Vagina (tissue), 2 donors: Measurements from ENCODE around the gene SLC22A2. TPM values are rescaled to one million over a fixed set of nuclear protein-coding genes. Genes with fewer than 3 reads are reported as not detected.

Experiments
- DNase-seq, 2 donors: peaks; one replicate each; pipeline ENCODE4 v3.0.0-alpha.2; 2017; ENCODE audit errors: extremely low spot score in 2 of 2
- H3K27ac ChIP-seq: fragments of 200-600 bp; sonication (generic); one replicate; pipeline ENCODE4 v1.5.1; 2019
- H3K27me3 ChIP-seq: fragments of 200-600 bp; sonication (generic); one replicate; pipeline ENCODE4 v1.5.1; 2019
- H3K36me3 ChIP-seq, 2 donors: fragments of 200-600 bp; sonication (generic); one replicate each; pipeline ENCODE4 v1.5.1; 2017 to 2019
- H3K4me1 ChIP-seq: fragments of 200-600 bp; sonication (generic); one replicate; pipeline ENCODE4 v1.5.1; 2019
- H3K4me3 ChIP-seq, 2 donors: fragments of 200-600 bp; sonication (generic); 1 replicate in 1 of 2; 2 replicates in 1 of 2; pipeline ENCODE4 v1.5.1; 2016 to 2019
- H3K9me3 ChIP-seq: fragments of 200-600 bp; sonication (generic); one replicate; pipeline ENCODE4 v1.5.1; 2019
- POLR2A ChIP-seq, 2 donors: fragments of 450-650 bp; IDR thresholded peaks; one replicate each; pipeline ENCODE4 v1.6.1; 2017; ENCODE audit warnings: antibody characterized with exemption in 2 of 2, mild to moderate bottlenecking in 2 of 2, moderate library complexity in 2 of 2
- POLR2AphosphoS5 ChIP-seq, 2 donors: sonication (generic); formaldehyde crosslinking; IDR thresholded peaks; one replicate each; pipeline ENCODE4 v1.9.0; 2017; ENCODE audit warnings: antibody characterized with exemption in 2 of 2, mild to moderate bottlenecking in 2 of 2, low read depth in 1 of 2; ENCODE audit not compliant: insufficient read depth in 1 of 2
- intact Hi-C: fragments of 100-400 bp; cut with DNase I; formaldehyde crosslinking; loops from one replicate; pipeline ENCODE4 v1.15.1; 2023
- total RNA-seq: library from RNA; depleted of rRNA; stranded (reverse); fragments of >200 nt; gene quantifications from one replicate; pipeline ENCODE4 v1.2.3, GENCODE V29; 2016
- TF ChIP-seq, protein P1 (sequence below), 3 experiments: fragments of 450-650 bp in 2 of 3; fragments of 200-600 bp in 1 of 3; sonication (generic) in 1 of 3; IDR thresholded peaks; one replicate each; pipeline ENCODE4 v1.5.1; 2017 to 2019; ENCODE audit warnings: antibody characterized with exemption in 3 of 3, mild to moderate bottlenecking in 2 of 3, moderate library complexity in 2 of 3

Gene SLC22A2
- total RNA-seq, 1 donor from 2014 or later, result not detected

DNA sequence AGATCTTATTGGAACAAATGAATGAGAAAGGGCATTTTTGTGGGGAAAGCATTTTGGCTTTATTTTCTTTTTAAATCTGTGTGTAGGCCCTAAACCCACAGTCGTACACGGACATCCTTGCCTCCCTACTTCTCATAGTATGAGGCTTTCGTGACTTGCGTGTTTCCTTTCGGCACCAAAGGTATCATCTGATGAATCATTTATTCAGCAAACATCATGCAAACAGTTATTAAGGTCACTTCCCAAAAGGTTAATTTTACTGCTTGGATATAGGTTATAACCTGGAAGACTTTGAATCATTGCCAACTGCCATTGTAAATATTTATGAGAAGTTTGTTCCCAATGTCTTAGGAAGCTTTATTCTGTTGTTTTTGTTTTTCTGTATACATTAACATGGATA lies 15.1 kb upstream of the SLC22A2 start:
- intact Hi-C loops, result no loop called here
- Histone ChIP-seq H3K4me1 (no peaks in the 10 kb centered on the region), H3K36me3 (no peaks in the 10 kb centered on the region), H3K27ac (no peak overlapping the region), H3K4me3 (no peak overlapping the region), H3K9me3 (no peaks in the 10 kb centered on the region), H3K27me3 (no peaks in the 10 kb centered on the region)
- TF ChIP-seq POLR2A (IDR thresholded peaks at IDR 0.05) (no peak), POLR2AphosphoS5 (IDR thresholded peaks at IDR 0.05; ENCODE audit: insufficient read depth in 1 of 2, low read depth in 1 of 2) (no peak)
- TF ChIP-seq, protein P1, sequence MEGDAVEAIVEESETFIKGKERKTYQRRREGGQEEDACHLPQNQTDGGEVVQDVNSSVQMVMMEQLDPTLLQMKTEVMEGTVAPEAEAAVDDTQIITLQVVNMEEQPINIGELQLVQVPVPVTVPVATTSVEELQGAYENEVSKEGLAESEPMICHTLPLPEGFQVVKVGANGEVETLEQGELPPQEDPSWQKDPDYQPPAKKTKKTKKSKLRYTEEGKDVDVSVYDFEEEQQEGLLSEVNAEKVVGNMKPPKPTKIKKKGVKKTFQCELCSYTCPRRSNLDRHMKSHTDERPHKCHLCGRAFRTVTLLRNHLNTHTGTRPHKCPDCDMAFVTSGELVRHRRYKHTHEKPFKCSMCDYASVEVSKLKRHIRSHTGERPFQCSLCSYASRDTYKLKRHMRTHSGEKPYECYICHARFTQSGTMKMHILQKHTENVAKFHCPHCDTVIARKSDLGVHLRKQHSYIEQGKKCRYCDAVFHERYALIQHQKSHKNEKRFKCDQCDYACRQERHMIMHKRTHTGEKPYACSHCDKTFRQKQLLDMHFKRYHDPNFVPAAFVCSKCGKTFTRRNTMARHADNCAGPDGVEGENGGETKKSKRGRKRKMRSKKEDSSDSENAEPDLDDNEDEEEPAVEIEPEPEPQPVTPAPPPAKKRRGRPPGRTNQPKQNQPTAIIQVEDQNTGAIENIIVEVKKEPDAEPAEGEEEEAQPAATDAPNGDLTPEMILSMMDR (IDR thresholded peaks at IDR 0.05), result no peak
- DNase-seq, result no peak

DNA sequence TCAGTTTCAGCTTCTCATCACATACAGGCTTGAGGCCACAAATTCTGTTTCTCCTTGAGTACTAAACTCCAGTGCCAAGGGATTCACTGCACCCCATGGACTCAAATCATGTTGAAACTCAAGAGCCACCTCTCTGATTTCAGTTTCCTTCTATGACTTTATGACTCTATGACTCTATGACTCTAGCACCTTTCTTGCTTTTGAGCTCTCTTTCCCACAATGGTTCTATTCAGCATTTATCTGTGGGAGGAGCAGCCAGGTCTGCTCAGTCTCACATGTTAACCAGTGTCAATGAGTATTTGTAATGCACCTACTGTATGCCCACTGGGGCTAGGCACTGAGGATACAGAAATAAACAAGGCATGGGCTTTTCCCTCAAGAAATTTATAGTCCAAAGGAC lies 14.6 kb upstream of the SLC22A2 start:
- DNase-seq, result no peak
- H3K9me3 ChIP-seq, result no peaks in the 10 kb centered on the region
- no peak overlapping the region for H3K27ac ChIP-seq
- TF ChIP-seq, protein P1 (IDR thresholded peaks at IDR 0.05), result no peak
- TF ChIP-seq POLR2AphosphoS5 (IDR thresholded peaks at IDR 0.05; ENCODE audit: insufficient read depth in 1 of 2, low read depth in 1 of 2), result no peak
- TF ChIP-seq POLR2A (IDR thresholded peaks at IDR 0.05), result no peak
- intact Hi-C loops, result no loop called here
- no peak overlapping the region for H3K4me3 ChIP-seq
- no peaks in the 10 kb centered on the region for H3K36me3 ChIP-seq
- H3K4me1 ChIP-seq, result no peaks in the 10 kb centered on the region
- no peaks in the 10 kb centered on the region for H3K27me3 ChIP-seq

DNA sequence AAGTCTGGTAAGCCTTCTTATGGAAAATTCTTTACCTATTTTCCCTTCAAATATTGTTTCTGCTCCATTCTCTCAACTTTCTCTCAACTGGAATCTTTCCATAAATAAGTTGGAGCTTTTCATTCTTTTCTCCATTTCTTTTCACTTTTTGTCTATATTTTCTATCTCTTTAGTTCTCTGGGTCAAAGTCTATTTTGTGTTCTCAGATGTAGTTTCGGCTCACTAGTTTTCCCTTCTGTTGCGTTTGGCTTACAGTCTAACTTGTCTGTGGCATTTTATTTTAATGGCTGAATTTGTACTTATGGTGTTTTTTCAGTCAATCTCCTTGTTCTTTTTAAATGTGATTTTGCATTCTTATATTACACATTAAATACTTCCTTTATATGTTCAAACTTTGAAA lies 14.1 kb upstream of the SLC22A2 start:
- intact Hi-C loops, result no loop called here
- no peak overlapping the region for H3K4me3 ChIP-seq
- no peaks in the 10 kb centered on the region for H3K36me3 ChIP-seq
- H3K4me1 ChIP-seq, result no peaks in the 10 kb centered on the region
- no peak for DNase-seq
- no peaks in the 10 kb centered on the region for H3K27me3 ChIP-seq
- TF ChIP-seq POLR2AphosphoS5 (IDR thresholded peaks at IDR 0.05; ENCODE audit: insufficient read depth in 1 of 2, low read depth in 1 of 2), result no peak
- TF ChIP-seq POLR2A (IDR thresholded peaks at IDR 0.05), result no peak
- TF ChIP-seq, protein P1 (IDR thresholded peaks at IDR 0.05), result no peak
- no peaks in the 10 kb centered on the region for H3K9me3 ChIP-seq
- no peak overlapping the region for H3K27ac ChIP-seq

DNA sequence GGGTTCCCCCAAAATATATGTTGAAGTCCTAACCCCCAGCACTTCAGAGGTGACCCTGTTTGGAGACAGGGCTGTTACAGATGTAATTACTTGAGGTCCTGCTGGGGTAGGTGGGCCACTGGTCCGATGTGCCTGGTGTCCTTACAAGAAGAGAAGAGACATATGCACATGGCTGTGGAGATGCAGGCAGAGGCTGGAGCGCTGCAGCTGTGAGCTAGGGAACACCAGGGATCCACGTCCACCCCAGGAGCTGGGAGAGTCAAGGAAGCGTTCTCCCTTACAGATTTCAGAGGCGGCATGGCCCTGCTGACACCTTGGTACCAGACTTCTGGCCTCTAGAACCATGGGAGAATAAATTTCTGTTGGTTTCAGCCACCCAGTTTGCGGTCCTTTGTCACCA lies 11.7 kb upstream of the SLC22A2 start:
- Histone ChIP-seq H3K27ac (no peak overlapping the region), H3K27me3 (no peaks in the 10 kb centered on the region), H3K4me3 (no peak overlapping the region), H3K9me3 (no peaks in the 10 kb centered on the region), H3K4me1 (no peaks in the 10 kb centered on the region), H3K36me3 (no peaks in the 10 kb centered on the region)
- intact Hi-C loops, result no loop called here
- TF ChIP-seq POLR2AphosphoS5 (IDR thresholded peaks at IDR 0.05; ENCODE audit: insufficient read depth in 1 of 2, low read depth in 1 of 2), result no peak
- TF ChIP-seq POLR2A (IDR thresholded peaks at IDR 0.05), result no peak
- TF ChIP-seq, protein P1 (IDR thresholded peaks at IDR 0.05), result no peak
- DNase-seq, result no peak

DNA sequence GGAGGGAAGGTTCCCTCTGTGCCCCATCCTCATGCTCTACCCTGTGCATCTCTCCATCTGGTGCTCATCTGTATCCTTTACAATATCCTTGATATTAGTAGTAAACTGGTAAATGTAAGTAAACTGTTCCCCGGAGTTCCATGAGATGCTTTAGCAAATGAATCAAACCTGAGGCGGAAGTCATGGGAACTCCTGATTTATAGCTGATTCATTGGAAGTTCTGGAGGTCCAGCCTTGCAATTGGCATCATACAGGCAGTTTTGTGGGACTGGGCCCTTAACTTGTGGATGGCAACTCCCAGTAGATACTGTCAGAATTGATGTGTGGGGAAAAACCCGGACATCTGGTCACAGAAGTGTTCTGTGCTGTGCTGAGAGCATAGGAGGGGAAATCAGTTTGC lies 11.2 kb upstream of the SLC22A2 start:
- TF ChIP-seq POLR2A (IDR thresholded peaks at IDR 0.05), result no peak
- TF ChIP-seq, protein P1 (IDR thresholded peaks at IDR 0.05), result no peak
- TF ChIP-seq POLR2AphosphoS5 (IDR thresholded peaks at IDR 0.05; ENCODE audit: insufficient read depth in 1 of 2, low read depth in 1 of 2), result no peak
- intact Hi-C loops, result no loop called here
- no peak for DNase-seq
- Histone ChIP-seq H3K4me1 (no peaks in the 10 kb centered on the region), H3K9me3 (no peaks in the 10 kb centered on the region), H3K27ac (no peak overlapping the region), H3K27me3 (no peaks in the 10 kb centered on the region), H3K36me3 (no peaks in the 10 kb centered on the region), H3K4me3 (no peak overlapping the region)
